ENCODE measurements around the gene CRABP1.

Gene CRABP1

GRCh38 chr15:78388865-78389264, 48.7 kb downstream of the CRABP1 start:
- TF ChIP-seq, protein P1, sequence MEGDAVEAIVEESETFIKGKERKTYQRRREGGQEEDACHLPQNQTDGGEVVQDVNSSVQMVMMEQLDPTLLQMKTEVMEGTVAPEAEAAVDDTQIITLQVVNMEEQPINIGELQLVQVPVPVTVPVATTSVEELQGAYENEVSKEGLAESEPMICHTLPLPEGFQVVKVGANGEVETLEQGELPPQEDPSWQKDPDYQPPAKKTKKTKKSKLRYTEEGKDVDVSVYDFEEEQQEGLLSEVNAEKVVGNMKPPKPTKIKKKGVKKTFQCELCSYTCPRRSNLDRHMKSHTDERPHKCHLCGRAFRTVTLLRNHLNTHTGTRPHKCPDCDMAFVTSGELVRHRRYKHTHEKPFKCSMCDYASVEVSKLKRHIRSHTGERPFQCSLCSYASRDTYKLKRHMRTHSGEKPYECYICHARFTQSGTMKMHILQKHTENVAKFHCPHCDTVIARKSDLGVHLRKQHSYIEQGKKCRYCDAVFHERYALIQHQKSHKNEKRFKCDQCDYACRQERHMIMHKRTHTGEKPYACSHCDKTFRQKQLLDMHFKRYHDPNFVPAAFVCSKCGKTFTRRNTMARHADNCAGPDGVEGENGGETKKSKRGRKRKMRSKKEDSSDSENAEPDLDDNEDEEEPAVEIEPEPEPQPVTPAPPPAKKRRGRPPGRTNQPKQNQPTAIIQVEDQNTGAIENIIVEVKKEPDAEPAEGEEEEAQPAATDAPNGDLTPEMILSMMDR (IDR thresholded peaks at IDR 0.05; ENCODE audit: low read length, missing control alignments), result no peak
- DNase-seq (ENCODE audit: low read depth), result no peak

GRCh38 chr15:78389322-78389721, 49.2 kb downstream of the CRABP1 start:
- no peak for DNase-seq (ENCODE audit: low read depth)
- TF ChIP-seq, protein P1 (IDR thresholded peaks at IDR 0.05; ENCODE audit: low read length, missing control alignments), result no peak
- no peak overlapping the region for H3K4me3 ChIP-seq (replicated peaks; ENCODE audit: low read depth, low read length)

More at GRCh38 chr15:78388865-78389264, 48.7 kb downstream of the CRABP1 start:
- H3K4me3 ChIP-seq (replicated peaks; ENCODE audit: low read depth, low read length), result no peak overlapping the region

- TF ChIP-seq, protein P1 (IDR thresholded peaks at IDR 0.05; ENCODE audit: low read length, missing control alignments), result no peak
- DNase-seq (ENCODE audit: low read depth), result no peak
- H3K4me3 ChIP-seq (replicated peaks; ENCODE audit: low read depth, low read length), result no peak overlapping the region
Observed at GRCh38 chr15:78389738-78390137, 49.6 kb downstream of the CRABP1 start.

- no peak overlapping the region for H3K4me3 ChIP-seq (replicated peaks; ENCODE audit: low read depth, low read length)
- DNase-seq (ENCODE audit: low read depth), result no peak
- TF ChIP-seq, protein P1 (IDR thresholded peaks at IDR 0.05; ENCODE audit: low read length, missing control alignments), result no peak
Observed at GRCh38 chr15:78390242-78390641, 50.1 kb downstream of the CRABP1 start.

DNA sequence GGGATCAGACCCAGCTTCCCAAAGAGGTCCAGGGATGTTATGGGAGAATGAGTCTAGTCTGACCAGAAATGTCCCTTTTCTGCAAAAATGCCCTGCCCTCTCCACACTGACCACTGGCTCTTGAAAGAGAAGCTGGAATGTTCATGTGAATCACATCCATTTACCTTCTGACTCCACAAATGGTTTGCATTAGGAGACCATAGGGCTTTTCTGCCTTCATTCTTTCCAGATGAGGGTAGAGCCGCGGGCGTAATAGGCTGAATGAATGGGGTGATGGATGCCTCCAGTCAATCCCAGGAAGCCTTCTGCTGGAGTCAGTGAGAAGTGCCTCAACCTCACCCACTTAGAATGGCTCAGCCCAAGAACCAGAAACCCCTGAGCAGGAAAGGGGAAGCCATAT, 50.7 kb downstream of the CRABP1 start:
- H3K4me3 ChIP-seq (replicated peaks; ENCODE audit: low read depth, low read length), result no peak overlapping the region
- DNase-seq (ENCODE audit: low read depth), result no peak
- TF ChIP-seq, protein P1 (IDR thresholded peaks at IDR 0.05; ENCODE audit: low read length, missing control alignments), result no peak

DNA sequence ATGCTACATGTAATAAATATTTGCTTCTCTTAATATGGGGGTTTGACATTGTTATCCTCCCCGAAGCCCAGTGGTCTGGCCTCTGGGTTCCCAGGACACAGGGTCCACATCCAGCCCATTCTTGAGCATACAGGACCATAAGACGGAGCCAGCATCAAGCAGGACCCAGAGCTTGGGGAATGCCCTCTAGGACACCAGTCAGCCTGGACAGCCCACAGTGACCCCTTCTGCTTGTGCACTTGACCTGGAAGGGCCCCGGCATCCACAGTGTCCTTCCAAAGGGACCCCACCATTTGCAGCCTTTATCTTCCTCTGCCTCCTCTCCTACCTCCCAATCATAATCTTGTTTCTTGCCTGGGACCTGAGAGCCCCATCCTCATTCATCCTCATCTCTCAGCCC, 51.6 kb downstream of the CRABP1 start:
- TF ChIP-seq, protein P1 (IDR thresholded peaks at IDR 0.05; ENCODE audit: low read length, missing control alignments), result no peak
- DNase-seq (ENCODE audit: low read depth), result no peak

GRCh38 chr15:78392430-78392829, 52.3 kb downstream of the CRABP1 start:
- no peak for DNase-seq (ENCODE audit: low read depth)
- TF ChIP-seq, protein P1 (IDR thresholded peaks at IDR 0.05; ENCODE audit: low read length, missing control alignments), result no peak
- no peak overlapping the region for H3K4me3 ChIP-seq (replicated peaks; ENCODE audit: low read depth, low read length)

More for the DNA sequence above, 51.6 kb downstream of the CRABP1 start:
- H3K4me3 ChIP-seq (replicated peaks; ENCODE audit: low read depth, low read length), result no peak overlapping the region

Data from fibroblast of pulmonary artery (primary cell).